H1 (cell line): Measurements from ENCODE around the gene CRACDL. TPM values are rescaled to one million over a fixed set of nuclear protein-coding genes. Genes with fewer than 3 reads are reported as not detected.
A peak's percentile ranks its signal among the peaks of the same experiment; 100 is the strongest.

Experiments used
- CTCF ChIA-PET: fragments of 300-600 bp; sonication (Branson Sonifier 250); formaldehyde crosslinking; loops from one replicate; lab custom pipeline; 2021; ENCODE audit not compliant: partially characterized antibody; lab: Charles Lee
- POLR2A ChIA-PET: fragments of 300-600 bp; sonication (Branson Sonifier 250); formaldehyde crosslinking; loops from one replicate; lab custom pipeline; 2021; ENCODE audit warnings: inconsistent platforms; ENCODE audit not compliant: partially characterized antibody; lab: Charles Lee
- DNase-seq, 2 experiments: peaks; one replicate each; pipeline versions ENCODE4 v3.0.0 to v3.0.0-alpha.2; 2010 to 2022; ENCODE audit warnings: low spot score in 2 of 2, low read depth in 1 of 2, mixed read lengths in 1 of 2
- FAIRE-seq: peaks from 2 replicates; lab custom pipeline; 2011; peaks lifted over from hg19 to GRCh38; lab: Jason Lieb, UNC
- H2AFZ ChIP-seq: 2 replicates; pipeline ENCODE4 v1.8.1; 2012; ENCODE audit warnings: low read length, inconsistent platforms
- H2AK5ac ChIP-seq: 2 replicates; pipeline ENCODE4 v1.6.1; 2013; ENCODE audit warnings: low read depth, low read length
- H2BK120ac ChIP-seq: replicated peaks from 2 replicates; pipeline ENCODE3; 2013; ENCODE audit warnings: low read depth, low read length, inconsistent platforms
- H2BK12ac ChIP-seq: 2 replicates; pipeline ENCODE4 v1.6.1; 2013; ENCODE audit warnings: low read depth, low read length
- H2BK15ac ChIP-seq: 2 replicates; pipeline ENCODE4 v1.6.1; 2013; ENCODE audit warnings: low read length
- H2BK20ac ChIP-seq: 2 replicates; pipeline ENCODE4 v1.6.1; 2013; ENCODE audit warnings: low read length
- H2BK5ac ChIP-seq: 2 replicates; pipeline ENCODE4 v1.6.1; 2013; ENCODE audit warnings: low read depth, low read length
- H3K14ac ChIP-seq: 2 replicates; pipeline ENCODE4 v1.6.1; 2013; ENCODE audit warnings: inconsistent platforms; ENCODE audit not compliant: insufficient read length
- H3K18ac ChIP-seq: 2 replicates; pipeline ENCODE4 v1.6.1; 2013; ENCODE audit warnings: low read length; ENCODE audit errors: extremely low read depth
- H3K23ac ChIP-seq: 2 replicates; pipeline ENCODE4 v1.6.1; 2013; ENCODE audit warnings: inconsistent platforms; ENCODE audit not compliant: insufficient read length
- H3K23me2 ChIP-seq: 2 replicates; pipeline ENCODE4 v1.6.1; 2013; ENCODE audit warnings: low read depth, low read length
- H3K27ac ChIP-seq: 2 replicates; pipeline ENCODE4 v1.6.1; 2011; ENCODE audit warnings: low read depth, low read length, inconsistent platforms
- H3K27me3 ChIP-seq, 4 experiments: replicated peaks in 1 of 4; 1 replicate in 1 of 4; 2 replicates in 3 of 4; pipeline versions ENCODE4 v1.6.1 to v1.8.1; 2011 to 2013; ENCODE audit warnings: low read length in 3 of 4, mild to moderate bottlenecking in 3 of 4, inconsistent platforms in 2 of 4, mixed read lengths in 2 of 4, moderate library complexity in 1 of 4; ENCODE audit not compliant: control insufficient read depth in 3 of 4, insufficient read depth in 3 of 4; ENCODE audit errors: extremely low read depth in 1 of 4
- H3K36me3 ChIP-seq, 4 experiments: 2 replicates each; pipeline versions ENCODE4 v1.6.1 to v1.8.1; 2011 to 2013; ENCODE audit warnings: mild to moderate bottlenecking in 4 of 4, low read length in 3 of 4, moderate library complexity in 2 of 4, control low read depth in 1 of 4, inconsistent platforms in 1 of 4; ENCODE audit not compliant: insufficient read depth in 4 of 4, control insufficient read depth in 2 of 4
- H3K4ac ChIP-seq: replicated peaks from 2 replicates; pipeline ENCODE3; 2013; ENCODE audit warnings: low read length, low read depth, mixed read lengths, inconsistent platforms; ENCODE audit not compliant: insufficient read length
- H3K4me1 ChIP-seq, 4 experiments: replicated peaks in 1 of 4; 1 replicate in 1 of 4; 2 replicates in 3 of 4; pipeline versions ENCODE4 v1.6.1 to v1.8.1; 2011 to 2013; ENCODE audit warnings: low read length in 3 of 4, inconsistent platforms in 2 of 4, mixed read lengths in 1 of 4; ENCODE audit not compliant: insufficient read depth in 4 of 4, control insufficient read depth in 3 of 4
- H3K4me2 ChIP-seq, 2 experiments: 2 replicates each; pipeline versions ENCODE4 v1.6.1 to v1.8.1; 2011 to 2013; ENCODE audit warnings: low read depth in 2 of 2, low read length in 2 of 2, control low read depth in 1 of 2, inconsistent platforms in 1 of 2, mild to moderate bottlenecking in 1 of 2; ENCODE audit not compliant: insufficient read depth in 1 of 2
- H3K4me3 ChIP-seq, 4 experiments: fragments of 200-600, 300-600 bp in 1 of 4; sonication (generic), shearing (Covaris generic), sonication (Bioruptor Twin) in 1 of 4; 2 replicates each; pipeline versions ENCODE4 v1.5.1 to v1.8.1; 2011 to 2016; ENCODE audit warnings: low read length in 4 of 4, low read depth in 3 of 4, control low read depth in 2 of 4, inconsistent platforms in 2 of 4, mild to moderate bottlenecking in 2 of 4, mixed read lengths in 1 of 4, moderate library complexity in 1 of 4; ENCODE audit not compliant: insufficient read depth in 2 of 4; ENCODE audit errors: extremely low read depth in 1 of 4
- H3K56ac ChIP-seq: replicated peaks from 2 replicates; pipeline ENCODE3; 2013; ENCODE audit warnings: low read depth, mild to moderate bottlenecking, mixed read lengths, low read length, inconsistent platforms; ENCODE audit not compliant: insufficient read length
- H3K79me1 ChIP-seq: 2 replicates; pipeline ENCODE4 v1.6.1; 2013; ENCODE audit warnings: low read depth, low read length, control low read depth
- H3K79me2 ChIP-seq, 2 experiments: 2 replicates each; pipeline versions ENCODE4 v1.6.1 to v1.8.1; 2012 to 2013; ENCODE audit warnings: low read length in 2 of 2, mild to moderate bottlenecking in 2 of 2, inconsistent platforms in 1 of 2; ENCODE audit not compliant: insufficient read depth in 2 of 2, control insufficient read depth in 1 of 2
- H3K9ac ChIP-seq, 4 experiments: replicated peaks in 1 of 4; 1 replicate in 1 of 4; 2 replicates in 3 of 4; pipeline versions ENCODE4 v1.6.1 to v1.8.1; 2011 to 2013; ENCODE audit warnings: low read depth in 3 of 4, low read length in 3 of 4, control low read depth in 2 of 4, mild to moderate bottlenecking in 2 of 4, moderate library complexity in 2 of 4, inconsistent platforms in 1 of 4; ENCODE audit errors: extremely low read depth in 1 of 4
- H3K9me3 ChIP-seq, 2 experiments: 2 replicates each; pipeline versions ENCODE4 v1.6.1 to v1.8.1; 2012 to 2013; ENCODE audit warnings: mild to moderate bottlenecking in 2 of 2, moderate library complexity in 2 of 2, control low read depth in 1 of 2, inconsistent platforms in 1 of 2, low read depth in 1 of 2, low read length in 1 of 2, mixed read lengths in 1 of 2; ENCODE audit not compliant: insufficient read depth in 2 of 2
- H4K20me1 ChIP-seq, 2 experiments: replicated peaks in 1 of 2; 2 replicates each; pipeline versions ENCODE3 to v1.8.1; 2011 to 2013; ENCODE audit warnings: inconsistent platforms in 2 of 2, low read length in 2 of 2, mild to moderate bottlenecking in 1 of 2; ENCODE audit not compliant: insufficient read depth in 2 of 2, control insufficient read depth in 1 of 2
- H4K5ac ChIP-seq: 2 replicates; pipeline ENCODE4 v1.6.1; 2013; ENCODE audit warnings: low read length, low read depth, mixed read lengths, inconsistent platforms; ENCODE audit not compliant: insufficient read length
- H4K8ac ChIP-seq: 2 replicates; pipeline ENCODE4 v1.8.0; 2013; ENCODE audit warnings: mild to moderate bottlenecking, moderate library complexity, low read length, inconsistent platforms; ENCODE audit not compliant: insufficient read depth; ENCODE audit errors: extremely low read depth
- H4K91ac ChIP-seq: replicated peaks from 2 replicates; pipeline ENCODE3; 2013; ENCODE audit warnings: low read length, mixed read lengths, inconsistent platforms; ENCODE audit not compliant: insufficient read length
- BACH1 ChIP-seq: IDR thresholded peaks from 2 replicates; pipeline ENCODE4 v1.6.1; 2012; ENCODE audit warnings: low read length, improper control_type of control experiment
- CTBP2 ChIP-seq: IDR thresholded peaks from 2 replicates; pipeline ENCODE4 v1.7.0; 2011; ENCODE audit warnings: borderline replicate concordance, mild to moderate bottlenecking, moderate library complexity, mixed read lengths, low read length; ENCODE audit not compliant: insufficient read depth, insufficient read length
- CTCF ChIP-seq, 3 experiments: IDR thresholded peaks; 1 replicate in 2 of 3; 2 replicates in 1 of 3; pipeline versions ENCODE4 v1.5.1 to v1.6.1; 2011; ENCODE audit warnings: low read length in 3 of 3, mild to moderate bottlenecking in 3 of 3, inconsistent platforms in 2 of 3, low read depth in 1 of 3, moderate library complexity in 1 of 3; ENCODE audit not compliant: insufficient read depth in 1 of 3; ENCODE audit errors: control extremely low read depth in 1 of 3
- NANOG ChIP-seq: IDR thresholded peaks from 2 replicates; pipeline ENCODE4 v1.6.1; 2011; ENCODE audit warnings: low read length, low read depth, mild to moderate bottlenecking, inconsistent platforms; ENCODE audit not compliant: insufficient read depth, poor library complexity, severe bottlenecking
- RAD21 ChIP-seq, 2 experiments: IDR thresholded peaks in 1 of 2; conservative IDR thresholded peaks in 1 of 2; 2 replicates each; pipeline ENCODE4 v1.6.1; 2011; ENCODE audit warnings: low read depth in 2 of 2, low read length in 2 of 2, improper control_type of control experiment in 1 of 2, inconsistent platforms in 1 of 2, mild to moderate bottlenecking in 1 of 2, moderate library complexity in 1 of 2
- SIN3A ChIP-seq, 2 experiments: IDR thresholded peaks in 1 of 2; conservative IDR thresholded peaks in 1 of 2; 2 replicates each; pipeline ENCODE4 v1.6.1; 2011 to 2012; ENCODE audit warnings: low read length in 2 of 2, improper control_type of control experiment in 1 of 2, low read depth in 1 of 2, mild to moderate bottlenecking in 1 of 2
- TCF12 ChIP-seq: IDR thresholded peaks from 2 replicates; pipeline ENCODE4 v1.6.1; 2011; ENCODE audit warnings: low read depth, mild to moderate bottlenecking, low read length
- WGBS, 2 experiments: shearing (Covaris generic) in 1 of 2; methylation state at CpG; one replicate each; pipeline versions ENCODE4 v1.1.6 to v1.1.7; 2013 to 2015; ENCODE audit warnings: low lambda C conversion rate in 2 of 2, mixed read lengths in 2 of 2, inconsistent platforms in 1 of 2, low coverage in 1 of 2, missing lambda C conversion rate in 1 of 2; ENCODE audit not compliant: insufficient replicate concordance in 2 of 2, insufficient coverage in 1 of 2, insufficient read length in 1 of 2; ENCODE audit errors: extremely low coverage in 1 of 2, missing lambda C conversion rate in 1 of 2; 5-methylcytosine and 5-hydroxymethylcytosine counted together
- polyA plus RNA-seq, 7 experiments: library from polyadenylated mRNA; depleted of rRNA in 3 of 7; stranded (reverse) in 5 of 7; unstranded in 2 of 7; fragments of >200 nt in 5 of 7; fragments of 200-250 nt in 2 of 7; gene quantifications; 1 replicate in 5 of 7; 2 replicates in 1 of 7; 4 replicates in 1 of 7; pipeline versions ENCODE4 v1.2.1 to v1.2.3, GENCODE V29; 2011 to 2013; ENCODE audit warnings: missing spikeins in 2 of 7, mixed read lengths in 2 of 7
- total RNA-seq: library from RNA; stranded (reverse); fragmentation: NEBNext Ultra II Directional; extraction: Animal tissue kit (Norgen Biotek cat#: 25700); gene quantifications from 2 replicates; pipeline ENCODE4 v1.2.1, GENCODE V29; 2021

Gene CRACDL
- total and polyA plus RNA-seq, 2 of the 8 experiments (the other 6 are each of a cell fraction or from before 2014, with no cell fraction given), result 0.07 to 0.38 TPM

DNA sequence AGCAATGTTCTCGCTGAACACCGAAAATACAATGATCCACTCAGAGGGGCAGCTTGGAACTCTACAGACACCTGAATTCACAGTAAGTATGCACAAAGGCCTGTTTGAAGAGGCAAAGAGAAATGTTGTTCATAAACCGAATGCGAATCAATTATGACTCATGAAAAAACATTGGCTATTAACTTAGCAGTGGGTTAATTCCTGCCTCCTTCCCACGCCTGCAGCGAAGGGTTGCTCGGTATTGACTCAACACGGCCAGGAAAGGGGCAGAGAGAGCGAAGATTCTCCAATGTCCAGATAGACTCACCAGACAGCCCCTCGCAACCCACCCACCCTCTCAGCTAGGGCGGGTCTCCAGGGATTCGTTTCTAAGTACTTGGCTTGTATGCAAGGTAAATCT is 9.4 kb downstream of the CRACDL start:
- no peak for TF ChIP-seq CTBP2
- TF ChIP-seq RAD21 (IDR thresholded peaks at IDR 0.05 in 1 of 2, conservative IDR thresholded peaks at IDR 0.05 in 1 of 2; ENCODE audit: low read depth in 2 of 2, low read length in 2 of 2), result no peak
- TF ChIP-seq BACH1, result no peak
- no peak for TF ChIP-seq SIN3A (conservative IDR thresholded peaks at IDR 0.05 in 1 of 2, IDR thresholded peaks at IDR 0.05 in 1 of 2; ENCODE audit: low read depth in 1 of 2, low read length in 2 of 2)
- no peak for TF ChIP-seq NANOG
- TF ChIP-seq CTCF (IDR thresholded peaks at IDR 0.05; ENCODE audit: control extremely low read depth in 1 of 3, insufficient read depth in 1 of 3, low read depth in 1 of 3, low read length in 3 of 3), result no peak
- no peak for TF ChIP-seq TCF12
- Histone ChIP-seq H2AFZ (0 out of 2 replicates have a peak overlapping the region, but pooled peaks have one; percentile 14), H2BK120ac (no peak overlapping the region), H2BK20ac (no peak overlapping the region), H3K27ac (no peak overlapping the region), H3K4me2 (no peak overlapping the region), H3K14ac (no peak overlapping the region), H3K18ac (no peak overlapping the region), H3K4me3 (no peak overlapping the region), H2BK12ac (no peak overlapping the region), H3K79me2 (no peaks in the 10 kb centered on the region), H3K9me3 (peaks cover 0 to 4% of the 10 kb centered on the region in 2 experiments; a peak in 1 of 4 replicates), H4K20me1 (no peaks in the 10 kb centered on the region), H4K5ac (no peak overlapping the region), H3K9ac (no peak overlapping the region), H3K23ac (no peak overlapping the region), H3K79me1 (no peaks in the 10 kb centered on the region), H2BK5ac (no peak overlapping the region), H4K91ac (no peak overlapping the region), H3K56ac (no peak overlapping the region), H2AK5ac (no peak overlapping the region), H3K23me2 (no peaks in the 10 kb centered on the region), H2BK15ac (no peak overlapping the region), H3K4me1 (peaks cover 0 to 4% (median 0%) of the 10 kb centered on the region in 4 experiments; a peak in 1 of 7 replicates), H3K4ac (no peak overlapping the region), H4K8ac (no peak overlapping the region), H3K36me3 (no peaks in the 10 kb centered on the region), H3K27me3 (no peaks in the 10 kb centered on the region)
- CTCF ChIA-PET, result interaction anchor here (0.7 to 1.7 kb wide), 3 partner anchors 8 to 280 kb away, joined by 3 to 4 read pairs (median 4); no protein-coding TSS in a partner anchor
- POLR2A ChIA-PET, result interaction anchor here (1.4 kb wide), 1 partner anchor 17 kb away, joined by 3 read pairs; no protein-coding TSS in a partner anchor
- FAIRE-seq (no peak), DNase-seq (no peak)
- 88% methylated on average over 12 of the region's 12 CpGs; no CpG with 5 or more reads in 1 of the 2 experiments for WGBS, 2 experiments
